Parathyroid adenoma (tissue), 2 donors: Measurements from ENCODE around the gene SPIN2A.
"Not testable (repeated sequence)": the region's sequence is repeated elsewhere in the genome, so short reads cannot be mapped to it uniquely, and the experiment has no call there.

ENCODE experiments used
- H2AFZ ChIP-seq: fragments of 300-600 bp; sonication (generic); one replicate; pipeline ENCODE4 v1.7.0; 2017; ENCODE audit warnings: antibody characterized with exemption, mild to moderate bottlenecking
- H3K27ac ChIP-seq: fragments of 300-600 bp; sonication (generic); one replicate; pipeline ENCODE4 v1.7.0; 2017
- H3K27me3 ChIP-seq: fragments of 300-600 bp; sonication (generic); one replicate; pipeline ENCODE4 v1.7.0; 2017; ENCODE audit warnings: low read length; ENCODE audit not compliant: control insufficient read depth, insufficient read depth
- H3K36me3 ChIP-seq: fragments of 300-600 bp; sonication (generic); one replicate; pipeline ENCODE4 v1.7.0; 2017; ENCODE audit warnings: low read length; ENCODE audit not compliant: control insufficient read depth, insufficient read depth
- H3K4me1 ChIP-seq: fragments of 300-600 bp; sonication (generic); one replicate; pipeline ENCODE4 v1.7.0; 2017; ENCODE audit warnings: control low read depth
- H3K4me2 ChIP-seq: fragments of 300-600 bp; sonication (generic); one replicate; pipeline ENCODE4 v1.7.0; 2017; ENCODE audit warnings: low read length
- H3K4me3 ChIP-seq: fragments of 300-600 bp; sonication (generic); one replicate; pipeline ENCODE4 v1.7.0; 2017; ENCODE audit warnings: low read depth, low read length
- H3K79me2 ChIP-seq: fragments of 300-600 bp; sonication (generic); one replicate; pipeline ENCODE4 v1.7.0; 2017; ENCODE audit warnings: control low read depth
- H3K9ac ChIP-seq: fragments of 300-600 bp; sonication (generic); one replicate; pipeline ENCODE4 v1.7.0; 2017; ENCODE audit warnings: mild to moderate bottlenecking
- H3K9me3 ChIP-seq: fragments of 300-600 bp; sonication (generic); one replicate; pipeline ENCODE4 v1.7.0; 2017; ENCODE audit warnings: low read length; ENCODE audit not compliant: control insufficient read depth
- CTCF ChIP-seq: fragments of 300-600 bp; sonication (generic); IDR thresholded peaks from one replicate; pipeline ENCODE4 v1.7.0; 2017; ENCODE audit warnings: antibody characterized with exemption, mild to moderate bottlenecking
- donor health status: primary hyperparathyroidism.

SPIN2A gene

GRCh38 chrX:57103489-57103888 is 33.7 kb downstream of the SPIN2A start:
- Histone ChIP-seq H2AFZ (no peak overlapping the region), H3K9me3 (no peaks in the 10 kb centered on the region), H3K9ac (no peak overlapping the region), H3K4me1 (no peaks in the 10 kb centered on the region), H3K27ac (no peak overlapping the region), H3K4me3 (no peak overlapping the region), H3K79me2 (no peaks in the 10 kb centered on the region), H3K27me3 (no peaks in the 10 kb centered on the region), H3K4me2 (no peak overlapping the region), H3K36me3 (no peaks in the 10 kb centered on the region)
- TF ChIP-seq CTCF = no peak

- H3K4me3 ChIP-seq, H3K9ac ChIP-seq, H3K79me2 ChIP-seq, H2AFZ ChIP-seq, H3K9me3 ChIP-seq, H3K4me1 ChIP-seq, H3K36me3 ChIP-seq, H3K4me2 ChIP-seq, H3K27me3 ChIP-seq, H3K27ac ChIP-seq: not testable (repeated sequence)
Observed at GRCh38 chrX:57102918-57103317, 34.3 kb downstream of the SPIN2A start.
